ENCODE data around the gene C1orf159.

- TF ChIP-seq RAD21 (IDR thresholded peaks at IDR 0.05; ENCODE audit: low read depth) (no peak), EP300 (IDR thresholded peaks at IDR 0.05; ENCODE audit: borderline replicate concordance) (no peak), MAX (IDR thresholded peaks at IDR 0.05) (no peak), REST (IDR thresholded peaks at IDR 0.05; ENCODE audit: low read depth) (no peak), FOXM1 (IDR thresholded peaks at IDR 0.05; ENCODE audit: borderline replicate concordance, low read depth) (no peak), TEAD4 (IDR thresholded peaks at IDR 0.05) (no peak), TAF1 (IDR thresholded peaks at IDR 0.05; ENCODE audit: low read depth) (no peak), NFIC (IDR thresholded peaks at IDR 0.05) (no peak), USF1 (IDR thresholded peaks at IDR 0.05) (no peak), YY1 (IDR thresholded peaks at IDR 0.05; ENCODE audit: low read depth) (no peak), CREB1 (IDR thresholded peaks at IDR 0.05; ENCODE audit: low read depth) (no peak), CEBPB (IDR thresholded peaks at IDR 0.05) (no peak), TCF12 (IDR thresholded peaks at IDR 0.05; ENCODE audit: low read depth) (no peak), EGR1 (IDR thresholded peaks at IDR 0.05) (no peak)
Observed at GRCh38 chr1:1148569-1148968, 32.7 kb upstream of the C1orf159 start.

Measured in Ishikawa (cell line).